Measurements from ENCODE around the gene SSTR3.
A peak's percentile ranks its signal among the peaks of the same experiment; 100 is the strongest.

Gene SSTR3

GRCh38 chr22:37229012-37229804 is 16.9 kb upstream of the SSTR3 start:
- DNase-seq (ENCODE audit: low spot score) = peak; percentile 71

DNA sequence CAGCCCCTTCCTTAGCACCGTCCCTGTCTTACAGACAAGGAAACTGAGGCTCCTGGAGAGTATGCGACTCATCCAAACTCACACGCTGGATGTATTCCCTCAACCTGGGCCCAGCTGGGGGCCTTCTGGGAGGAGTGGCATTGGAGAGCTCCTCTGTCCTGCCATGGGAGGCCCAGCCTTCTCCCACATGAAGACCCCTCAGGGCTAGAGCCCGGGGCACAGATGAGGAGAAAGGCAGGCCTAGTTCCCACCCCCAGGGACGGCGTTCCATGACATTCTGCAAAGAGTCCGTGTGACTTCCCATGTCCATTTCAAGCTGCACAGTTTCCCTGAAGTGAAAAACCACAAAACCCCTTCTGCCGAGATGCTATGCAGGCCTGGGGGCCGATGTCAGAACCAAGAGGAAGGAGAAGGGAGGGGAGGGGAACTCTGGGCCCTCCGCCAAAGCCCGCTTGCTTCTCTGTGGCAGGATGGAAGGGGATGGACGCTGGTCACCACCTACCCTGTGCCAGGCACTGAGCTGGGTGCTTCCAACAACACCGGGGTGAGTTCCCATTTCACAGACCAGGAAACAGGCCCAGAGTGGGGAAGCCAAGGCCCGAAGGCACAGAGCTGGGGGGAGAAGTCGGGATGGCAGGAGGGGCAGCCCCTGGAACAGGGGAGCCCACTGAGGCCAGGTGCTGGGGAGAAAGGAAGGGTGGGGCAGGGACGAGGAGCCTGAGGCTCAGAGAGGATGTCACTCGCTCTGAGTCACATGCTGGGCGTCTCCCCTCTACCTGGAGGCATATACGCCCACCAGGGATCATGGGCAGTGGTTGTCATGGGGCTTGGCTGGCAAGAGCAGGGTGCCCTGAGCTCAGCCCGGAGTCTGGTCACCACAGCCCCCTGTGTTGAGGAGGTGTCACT is 16.1 kb upstream of the SSTR3 start:
- DNase-seq (ENCODE audit: low spot score) = peak; percentile 36

- no peak for DNase-seq (ENCODE audit: low spot score)
Measured at GRCh38 chr22:37226514-37226913, 14.2 kb upstream of the SSTR3 start.

GRCh38 chr22:37226087-37226486 is 13.8 kb upstream of the SSTR3 start:
- no peak for DNase-seq (ENCODE audit: low spot score)

DNA sequence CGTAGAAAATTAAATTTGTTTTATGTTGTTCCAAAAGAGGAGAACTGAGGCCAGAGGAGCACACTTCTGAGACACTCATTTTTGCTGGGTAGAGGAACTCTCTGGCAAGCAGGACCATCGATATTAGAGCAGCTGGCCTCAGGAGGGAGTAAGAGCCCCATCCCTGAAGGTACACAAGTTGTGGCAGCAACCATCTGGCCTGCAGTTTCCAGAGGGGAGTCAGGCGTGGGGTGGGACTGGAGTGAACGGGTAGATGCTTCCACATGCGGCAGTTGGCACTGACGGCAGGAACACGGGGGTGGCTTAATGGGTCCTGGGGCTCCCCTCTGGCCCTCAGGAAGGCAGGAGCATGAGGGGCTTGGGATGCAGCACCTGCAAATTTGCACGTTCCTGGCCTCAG is 13.2 kb upstream of the SSTR3 start:
- no peak for DNase-seq (ENCODE audit: low spot score)

- DNase-seq (ENCODE audit: low spot score) = no peak
Measured at GRCh38 chr22:37224757-37225420, 12.6 kb upstream of the SSTR3 start.

GRCh38 chr22:37223965-37224551 is 11.8 kb upstream of the SSTR3 start:
- no peak for DNase-seq (ENCODE audit: low spot score)

- no peak for DNase-seq (ENCODE audit: low spot score)
Measured at GRCh38 chr22:37222440-37222971, 10.2 kb upstream of the SSTR3 start.

DNA sequence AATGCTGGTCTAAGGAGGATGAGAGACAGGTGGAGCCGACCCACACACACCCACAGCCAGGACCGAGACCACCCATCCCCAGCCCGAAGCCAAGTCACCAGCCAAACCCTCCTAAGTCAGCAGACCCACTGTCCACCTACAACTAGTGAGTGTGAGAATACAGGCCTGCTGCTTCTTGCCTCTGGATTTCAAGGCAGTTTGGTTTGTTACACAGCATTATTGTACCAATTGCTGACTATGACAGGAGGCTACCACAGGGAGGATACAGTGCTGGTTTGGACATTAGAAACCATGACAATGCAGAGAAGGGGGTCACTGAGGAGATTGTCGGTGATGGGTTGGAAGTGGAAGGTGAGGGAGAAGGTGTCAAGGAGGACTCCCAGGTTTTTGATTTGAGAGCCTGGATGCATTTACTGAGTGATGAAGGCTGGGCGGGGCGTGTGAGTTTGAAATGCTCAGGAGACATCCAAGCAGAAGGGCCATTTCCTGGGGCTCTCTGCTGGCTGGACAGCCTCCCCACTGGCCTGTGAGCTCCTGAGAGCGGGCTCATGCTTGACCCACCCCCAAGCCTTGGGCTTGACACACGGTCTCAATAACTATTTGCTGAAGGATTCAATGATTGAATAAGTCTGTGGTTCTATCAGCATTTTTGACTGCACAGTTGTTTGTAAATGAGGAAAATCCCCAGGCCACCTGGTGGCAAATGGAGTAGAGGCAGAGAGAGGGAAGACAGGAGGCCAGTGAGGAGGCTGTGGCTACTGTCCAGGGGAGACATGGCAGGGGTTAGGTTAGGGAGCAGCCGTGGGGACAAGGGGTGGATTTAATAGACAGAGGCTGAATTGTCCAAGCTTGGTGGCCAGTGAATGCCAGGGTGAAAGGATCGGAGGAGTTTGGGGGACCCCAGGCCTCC is 9.4 kb upstream of the SSTR3 start:
- no peak for DNase-seq (ENCODE audit: low spot score)

GRCh38 chr22:37220543-37220981 is 8.3 kb upstream of the SSTR3 start:
- no peak for DNase-seq (ENCODE audit: low spot score)

- DNase-seq (ENCODE audit: low spot score) = no peak
Measured at GRCh38 chr22:37219533-37219932, 7.3 kb upstream of the SSTR3 start.

DNA sequence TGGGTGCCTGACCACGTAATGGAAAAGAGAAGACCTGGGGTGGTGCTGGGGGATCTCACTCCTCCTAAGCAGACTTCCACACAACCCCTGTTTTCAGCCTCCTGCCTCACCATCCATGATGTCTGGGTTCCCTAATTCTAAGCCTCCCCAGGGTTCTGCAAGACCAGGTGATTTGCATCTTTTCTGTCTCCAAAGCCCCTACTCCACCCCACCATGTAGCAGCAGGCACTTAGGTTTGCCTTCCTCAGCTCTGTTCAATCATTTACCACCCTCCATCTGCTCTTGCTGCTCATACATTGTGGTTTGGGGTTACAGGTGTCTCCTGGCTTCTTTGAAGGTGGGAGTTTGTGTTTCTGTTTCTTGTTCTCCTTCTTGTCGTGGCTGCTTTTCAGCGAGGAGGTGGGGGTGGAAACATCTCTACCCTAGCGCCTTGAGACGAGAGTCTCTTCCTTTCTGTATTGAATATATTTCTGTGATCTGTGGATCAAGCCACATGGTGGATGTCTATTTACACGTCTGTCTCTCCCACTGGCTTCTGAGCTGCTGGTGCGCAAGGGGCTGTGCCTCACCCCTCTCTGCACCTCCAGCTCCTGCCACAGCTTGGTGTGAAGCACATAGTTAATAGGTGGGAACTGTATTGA is 6.6 kb upstream of the SSTR3 start:
- DNase-seq (ENCODE audit: low spot score) = no peak

DNA sequence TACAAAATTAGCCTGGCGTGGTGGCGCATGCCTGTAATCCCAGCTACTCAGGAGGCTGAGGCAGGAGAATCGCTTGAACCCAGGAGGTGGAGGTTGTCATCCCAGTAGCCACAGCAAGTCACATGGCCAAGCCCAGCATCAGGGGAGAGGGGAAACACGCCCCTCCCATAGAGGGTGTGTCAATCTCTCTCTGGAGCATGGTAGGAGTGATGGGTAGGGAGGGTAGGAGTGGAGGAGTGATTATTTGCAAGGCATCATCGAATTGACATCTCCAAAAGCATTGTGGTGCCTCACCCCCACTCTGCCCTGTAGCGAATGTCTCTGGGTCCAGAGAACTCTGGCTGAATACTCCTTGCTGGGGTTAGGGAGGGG is 6.1 kb upstream of the SSTR3 start:
- DNase-seq (ENCODE audit: low spot score) = no peak

GRCh38 chr22:37215890-37216289 is 3.6 kb upstream of the SSTR3 start:
- no peak for DNase-seq (ENCODE audit: low spot score)

GRCh38 chr22:37214731-37215030 is 2.4 kb upstream of the SSTR3 start:
- no peak for DNase-seq (ENCODE audit: low spot score)

DNA sequence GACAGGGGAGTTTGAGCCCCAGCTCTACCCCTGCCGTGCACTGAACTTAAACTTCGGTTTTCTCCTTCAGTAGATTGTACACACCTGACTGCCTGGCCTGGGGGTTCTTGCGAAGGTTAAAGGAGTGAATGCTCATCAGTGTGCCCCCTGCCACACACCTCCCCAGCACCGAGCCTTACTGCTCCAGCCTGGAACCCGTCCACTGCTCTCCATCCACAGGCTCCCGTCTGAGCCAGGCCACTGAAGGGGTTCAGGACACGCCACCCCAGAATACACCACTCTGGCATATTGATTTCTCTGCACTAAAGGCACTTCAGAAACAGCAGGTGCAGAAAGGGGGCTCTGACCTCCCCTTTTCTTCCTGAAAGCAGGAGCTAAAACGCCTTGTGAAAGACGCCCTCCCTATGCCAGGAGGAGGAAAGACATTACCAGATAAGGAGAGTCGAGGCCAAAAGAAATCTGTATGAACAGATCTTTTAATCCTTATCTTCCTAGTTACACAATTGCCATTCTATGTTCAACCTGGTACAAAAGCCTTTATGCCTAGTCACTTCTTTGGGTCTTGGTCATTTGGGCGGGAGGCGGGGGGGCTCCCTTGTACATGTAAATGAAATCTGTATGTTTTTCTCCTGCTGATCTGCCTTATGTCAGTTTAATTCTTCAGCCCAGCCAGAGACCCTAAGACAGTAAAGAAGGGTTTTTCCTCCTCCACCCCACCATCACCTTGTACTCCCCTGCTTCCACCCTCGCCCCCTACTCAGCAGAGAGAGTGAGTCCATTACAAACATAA is 1.9 kb upstream of the SSTR3 start:
- no peak for DNase-seq (ENCODE audit: low spot score)

DNA sequence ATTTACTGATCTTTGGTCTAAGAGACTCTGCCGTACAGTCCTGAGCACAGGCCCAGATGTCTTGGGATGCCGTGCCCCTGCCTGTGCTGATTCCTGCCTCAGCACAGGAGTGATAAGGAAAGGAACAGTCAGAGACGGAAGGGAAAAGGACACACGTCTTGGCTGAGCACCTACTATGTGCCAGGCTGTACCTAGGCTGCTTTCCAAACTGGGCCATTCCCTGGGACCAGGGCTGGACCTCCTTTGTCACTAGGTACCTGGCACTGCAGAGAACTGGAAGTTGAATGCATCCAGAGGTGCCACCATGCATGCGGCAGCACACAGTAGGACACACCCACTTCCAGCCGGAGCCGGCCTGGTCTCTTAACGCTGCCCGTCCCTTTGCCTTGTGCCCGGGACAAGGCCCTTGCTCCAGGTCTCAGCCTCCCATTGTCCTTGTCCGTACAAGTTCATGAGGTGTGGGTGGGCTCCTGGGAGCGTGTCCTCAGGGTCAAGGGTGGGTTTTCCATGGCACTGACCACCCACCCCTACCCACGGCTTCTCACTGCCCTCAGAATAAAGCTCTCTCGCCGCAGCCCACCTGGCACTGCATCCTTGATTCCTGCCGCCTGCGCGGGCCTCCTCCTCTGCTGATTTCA is 1.1 kb upstream of the SSTR3 start:
- DNase-seq (ENCODE audit: low spot score) = no peak

GRCh38 chr22:37211866-37212173 is 457 bp downstream of the SSTR3 start:
- DNase-seq (ENCODE audit: low spot score) = no peak

GRCh38 chr22:37211075-37211865 is 1.0 kb downstream of the SSTR3 start:
- no peak for DNase-seq (ENCODE audit: low spot score)
